Left hindlimb (tissue), 1 donor: ENCODE data around the gene PNKP.

Experiments used
- DNase-seq: peaks from one replicate; pipeline ENCODE4 v3.0.0-alpha.2; 2018

PNKP gene

GRCh38 chr19:49874503-49875157, 7.3 kb upstream of the PNKP start:
- no peak for DNase-seq

- DNase-seq, result no peak
Measured at GRCh38 chr19:49873834-49874233, 6.5 kb upstream of the PNKP start.

GRCh38 chr19:49873129-49873521, 5.7 kb upstream of the PNKP start:
- DNase-seq, result no peak

GRCh38 chr19:49872245-49873128, 5.1 kb upstream of the PNKP start:
- no peak for DNase-seq

- DNase-seq, result no peak
Measured at GRCh38 chr19:49871349-49871985, 4.1 kb upstream of the PNKP start.

GRCh38 chr19:49870309-49870901, 3.0 kb upstream of the PNKP start:
- peak; percentile 47 for DNase-seq

GRCh38 chr19:49869484-49870308, 2.3 kb upstream of the PNKP start:
- DNase-seq, result peak; percentile 99

- DNase-seq, result no peak
Measured at GRCh38 chr19:49869009-49869483, 1.7 kb upstream of the PNKP start.

- DNase-seq, result no peak
Measured at GRCh38 chr19:49864890-49865289, 2.5 kb downstream of the PNKP start.

GRCh38 chr19:49863935-49864320, 3.4 kb downstream of the PNKP start:
- DNase-seq, result peak; percentile 36

- DNase-seq, result peak; percentile 23
Measured at GRCh38 chr19:49863254-49863934, 4.0 kb downstream of the PNKP start.

GRCh38 chr19:49862391-49863253, 4.8 kb downstream of the PNKP start:
- peak; percentile 48 for DNase-seq

GRCh38 chr19:49861541-49862378, 5.6 kb downstream of the PNKP start:
- DNase-seq, result no peak

GRCh38 chr19:49861107-49861506, 6.3 kb downstream of the PNKP start:
- DNase-seq, result peak; percentile 67

- DNase-seq, result no peak
Measured at GRCh38 chr19:49860336-49861102, 6.9 kb downstream of the PNKP start.

- peak; percentile 51 for DNase-seq
Measured at GRCh38 chr19:49859682-49860335, 7.6 kb downstream of the PNKP start.

GRCh38 chr19:49858088-49858985, 9.0 kb downstream of the PNKP start:
- DNase-seq, result no peak

- DNase-seq, result no peak
Measured at GRCh38 chr19:49857838-49858087, 9.6 kb downstream of the PNKP start.
